GM18526 (cell line): ENCODE data around the gene KLK5.

Experiments
- POLR2A ChIP-seq: IDR thresholded peaks from 3 replicates; pipeline ENCODE4 v1.6.1; 2011; ENCODE audit not compliant: insufficient read length; ENCODE audit errors: extremely low read depth

The KLK5 gene

GRCh38 chr19:50952910-50953309, at the start of gene KLK5:
TSS of gene KLK5 (minus strand) at chr19:50953038. CDS start at chr19:50952657, 381 bp downstream.
- TF ChIP-seq POLR2A: no peak

DNA sequence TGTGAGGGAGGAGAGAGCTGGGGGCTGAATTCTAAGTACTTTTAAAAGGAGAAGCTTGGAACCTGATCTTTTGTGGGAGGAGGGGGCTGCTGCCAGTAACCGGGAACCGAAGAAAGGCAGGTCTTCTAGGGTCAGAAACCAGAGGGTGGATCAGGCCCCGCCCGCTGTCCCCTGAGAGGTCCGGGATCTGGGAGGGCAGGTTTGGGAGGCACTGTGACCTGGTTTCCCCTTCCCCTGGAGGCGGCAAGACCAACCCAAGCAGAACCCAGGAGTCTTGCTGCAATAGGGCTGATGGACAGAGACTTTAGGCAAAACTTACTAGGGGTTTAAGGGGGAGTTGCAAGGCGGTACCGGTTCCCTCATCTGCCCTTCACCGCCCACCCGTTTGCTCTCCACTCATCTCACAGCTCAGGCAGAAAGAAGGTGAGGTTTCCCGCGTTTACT, 49.3 kb upstream of the KLK5 start:
- no peak for TF ChIP-seq POLR2A

DNA sequence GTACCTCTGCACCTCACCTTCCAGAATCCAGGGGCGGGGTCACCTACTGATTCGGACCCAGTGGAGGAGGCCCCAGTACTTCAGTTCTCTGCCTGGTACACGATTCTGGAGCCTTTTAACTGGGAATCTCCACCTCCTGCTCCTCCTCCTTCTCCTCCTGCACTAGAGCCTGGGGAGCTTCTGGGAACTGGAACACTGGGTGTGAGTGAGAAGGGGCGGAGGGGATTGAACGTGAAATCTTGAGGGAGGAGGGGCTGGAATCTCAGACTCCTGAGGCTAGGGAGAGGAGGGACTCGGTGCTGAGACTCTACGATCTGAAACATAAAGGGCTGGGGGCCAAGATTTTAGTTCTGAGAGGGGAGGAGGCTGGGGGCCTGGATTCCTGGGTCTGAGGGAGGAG, 48.7 kb upstream of the KLK5 start, which contains the start of gene KLK8:
TSS of gene KLK8 (minus strand) at position 90 of the 400 bp plus-strand sequence. CDS start 437 bp downstream, outside the sequence.
- no peak for TF ChIP-seq POLR2A

- TF ChIP-seq POLR2A: no peak
These were observed 48.1 kb upstream of the KLK5 start for GRCh38 chr19:51000981-51001380.

DNA sequence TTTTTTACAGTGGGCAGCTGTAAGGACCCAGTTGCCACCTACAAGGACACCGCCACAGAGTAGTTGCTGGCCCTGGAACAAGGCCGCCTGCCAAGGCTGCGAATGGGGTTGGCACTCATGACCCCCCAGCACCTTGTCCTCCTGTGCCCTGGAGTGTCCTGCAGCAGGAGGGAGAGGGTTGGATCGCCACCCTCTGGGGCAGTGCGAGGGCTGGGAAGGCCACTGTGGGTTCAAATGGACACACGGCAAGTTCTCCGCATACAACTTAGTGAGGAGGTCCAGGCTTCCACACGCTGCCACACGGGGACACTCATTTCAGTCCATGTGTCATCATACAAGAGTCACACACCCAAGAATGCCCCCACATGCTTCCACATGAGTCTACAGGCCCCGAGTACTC, 47.6 kb upstream of the KLK5 start:
- TF ChIP-seq POLR2A: no peak

DNA sequence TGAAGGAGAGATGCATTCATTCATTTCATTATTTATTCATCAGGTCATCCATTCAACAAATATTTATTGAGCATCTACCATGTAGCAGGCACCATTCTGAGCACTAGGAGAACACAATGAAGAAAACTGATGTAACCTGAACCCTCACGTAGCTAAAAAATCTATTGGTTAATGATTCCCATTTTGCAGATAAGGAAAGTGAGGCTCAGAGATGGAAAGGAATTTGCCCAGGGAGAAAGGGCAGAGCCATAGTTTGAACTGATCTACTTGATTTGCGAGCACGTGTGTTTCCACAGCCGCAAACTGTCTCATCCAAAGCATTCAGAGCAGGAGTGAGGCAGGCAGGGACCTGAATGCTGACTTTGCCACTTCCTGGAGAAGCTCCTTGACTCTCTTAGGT, 45.8 kb upstream of the KLK5 start:
- TF ChIP-seq POLR2A: no peak

GRCh38 chr19:50998061-50998460, 45.2 kb upstream of the KLK5 start:
- TF ChIP-seq POLR2A: no peak

- no peak for TF ChIP-seq POLR2A
These were observed 41.3 kb upstream of the KLK5 start for GRCh38 chr19:50994129-50994528.

- no peak for TF ChIP-seq POLR2A
These were observed 39.8 kb upstream of the KLK5 start for GRCh38 chr19:50992666-50993035.

- TF ChIP-seq POLR2A: no peak
These were observed 30.9 kb upstream of the KLK5 start, which contains the start of gene KLK7 for GRCh38 chr19:50983625-50984292. TSS of gene KLK7 (minus strand) at chr19:50983917. CDS start at chr19:50982399, 1,518 bp downstream.

DNA sequence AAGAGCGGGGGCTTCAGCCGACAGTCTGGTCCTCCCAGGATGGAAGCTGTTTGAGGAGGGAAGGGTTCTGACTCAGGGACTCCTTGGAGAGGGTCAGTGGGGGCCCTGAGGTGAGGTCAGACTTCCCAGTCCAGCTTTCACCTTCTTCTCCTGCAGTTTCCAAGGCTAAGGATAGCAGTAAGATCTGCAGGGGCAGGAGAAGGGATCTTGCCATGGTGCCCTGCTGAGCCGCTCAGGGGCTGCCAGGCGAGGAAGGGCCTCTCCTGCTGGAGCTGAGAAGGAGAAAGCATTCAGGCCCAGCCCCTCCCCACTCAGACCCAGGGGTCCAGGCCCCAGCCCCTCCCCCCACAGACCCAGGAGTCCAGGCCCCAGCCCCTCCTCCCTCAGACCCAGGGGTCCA, 29.3 kb upstream of the KLK5 start:
- no peak for TF ChIP-seq POLR2A

- TF ChIP-seq POLR2A: no peak
These were observed 28.8 kb upstream of the KLK5 start for GRCh38 chr19:50981587-50982146.

- no peak for TF ChIP-seq POLR2A
These were observed 27.4 kb upstream of the KLK5 start for GRCh38 chr19:50980208-50980607.

GRCh38 chr19:50979758-50980157, 26.9 kb upstream of the KLK5 start:
- no peak for TF ChIP-seq POLR2A

- no peak for TF ChIP-seq POLR2A
These were observed 26.0 kb upstream of the KLK5 start for GRCh38 chr19:50978772-50979390.

GRCh38 chr19:50977626-50978025, 24.8 kb upstream of the KLK5 start:
- no peak for TF ChIP-seq POLR2A

DNA sequence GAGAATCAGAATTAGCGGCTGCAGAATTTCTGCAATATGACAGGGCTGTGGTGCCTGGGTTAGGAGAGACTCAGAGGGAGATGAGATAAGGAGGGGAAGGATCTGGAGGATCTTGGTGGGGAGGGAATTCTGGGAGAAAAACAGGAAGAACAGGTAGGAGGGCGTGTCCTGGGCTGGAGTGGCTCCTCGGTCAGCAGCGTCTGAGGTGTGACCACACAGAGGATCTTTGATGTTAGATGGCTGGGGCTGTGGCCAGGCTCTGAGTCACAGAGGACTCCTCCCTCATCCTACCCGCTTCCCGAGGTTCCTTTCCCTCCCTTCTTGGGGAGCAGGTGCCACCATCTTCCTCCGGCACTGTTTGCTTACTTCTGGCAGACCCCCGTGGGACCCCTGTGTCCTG, 22.9 kb upstream of the KLK5 start:
- TF ChIP-seq POLR2A: no peak
